Stimulated activated CD8-positive, alpha-beta memory T cell treated with anti-CD3 and anti-CD28 coated beads, Interleukin-12 subunit alpha, Interleukin-12 subunit beta, amount 100 ng/mL, for 1 hour (primary cell): ENCODE measurements around the gene RNF32.
"Not testable (repeated sequence)": the region's sequence is repeated elsewhere in the genome, so short reads cannot be mapped to it uniquely, and the experiment has no call there.

Experiments
- DNase-seq: peaks from one replicate; pipeline ENCODE4 v3.0.0-alpha.2; 2020; ENCODE audit warnings: low read depth

Gene RNF32

DNA sequence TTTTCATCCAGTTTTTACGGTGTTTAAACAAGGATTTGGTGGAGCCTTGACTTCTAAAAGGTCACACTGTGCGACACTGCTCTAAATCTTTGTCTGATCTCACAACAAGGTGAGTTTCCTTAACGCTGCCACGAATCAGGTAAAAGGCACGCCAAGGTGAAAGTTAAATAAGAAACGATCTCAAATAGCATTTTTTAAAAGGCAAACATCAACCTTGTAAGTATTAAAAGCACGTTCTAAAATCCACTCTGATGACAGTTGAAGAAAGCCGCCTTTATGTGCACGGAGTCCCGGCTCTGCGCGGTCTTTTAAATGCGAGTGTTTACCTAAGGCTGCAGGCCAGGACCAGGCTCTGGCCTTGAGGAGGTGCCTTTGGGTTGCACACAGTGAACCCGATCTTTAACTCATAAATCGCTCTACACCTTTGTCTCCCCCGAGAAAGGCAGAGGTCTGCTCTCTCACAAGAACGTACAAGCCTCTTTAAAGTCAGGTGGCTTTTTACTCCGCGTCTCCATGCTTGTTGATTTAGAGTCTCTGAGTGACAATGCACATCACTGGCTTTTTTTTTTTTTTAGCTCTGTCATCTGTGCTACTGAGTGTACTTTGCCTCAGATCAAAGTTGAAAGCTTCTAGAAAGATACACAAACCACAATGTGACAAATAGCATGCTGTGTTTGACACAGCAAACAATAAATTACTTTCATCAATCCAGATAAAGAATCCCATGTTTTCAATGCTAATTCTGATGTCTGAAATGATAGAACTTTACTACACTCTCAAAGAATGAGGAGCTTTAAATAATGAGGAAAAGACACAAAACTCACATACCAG is 25.9 kb upstream of the RNF32 start:
- DNase-seq = no peak

GRCh38 chr7:156616269-156617202 is 24.0 kb upstream of the RNF32 start:
- DNase-seq = no peak

- no peak for DNase-seq
These were observed 23.4 kb upstream of the RNF32 start for GRCh38 chr7:156617215-156617614.

DNA sequence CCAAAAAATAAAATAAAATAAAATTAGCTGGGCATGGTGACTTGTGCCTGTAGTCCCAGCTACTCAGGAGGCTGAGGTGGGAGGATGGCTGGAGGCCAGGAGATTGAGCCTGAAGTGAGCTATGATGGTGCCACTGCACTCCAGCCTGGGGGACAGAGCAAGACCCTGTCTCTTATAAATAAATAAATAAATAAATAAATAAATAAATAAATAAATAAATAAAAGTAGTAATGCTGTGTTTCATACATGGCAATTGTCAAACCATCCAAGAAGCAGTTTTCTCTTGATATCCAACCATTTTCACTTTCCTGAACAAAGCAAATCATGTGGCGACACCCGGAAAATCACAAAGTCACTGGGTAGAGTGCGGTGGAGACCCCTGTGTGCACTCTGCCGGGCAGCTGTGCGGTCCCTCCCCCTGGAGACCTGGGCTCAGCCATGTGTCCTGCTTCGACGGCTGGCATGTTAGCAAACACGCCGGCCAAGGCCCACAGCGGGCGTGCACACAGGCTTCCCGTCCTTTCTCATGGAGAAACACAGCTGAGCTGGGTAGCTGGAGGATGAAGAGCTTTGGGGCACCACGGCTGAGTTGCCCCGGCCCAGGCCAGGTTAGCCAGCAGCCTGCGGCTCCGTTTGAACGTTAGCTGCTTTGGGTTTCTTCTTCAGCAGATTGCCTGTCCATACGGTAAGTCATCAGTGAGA is 22.3 kb upstream of the RNF32 start:
- no peak for DNase-seq

- DNase-seq = no peak
These were observed 21.7 kb upstream of the RNF32 start for GRCh38 chr7:156618780-156619367.

DNA sequence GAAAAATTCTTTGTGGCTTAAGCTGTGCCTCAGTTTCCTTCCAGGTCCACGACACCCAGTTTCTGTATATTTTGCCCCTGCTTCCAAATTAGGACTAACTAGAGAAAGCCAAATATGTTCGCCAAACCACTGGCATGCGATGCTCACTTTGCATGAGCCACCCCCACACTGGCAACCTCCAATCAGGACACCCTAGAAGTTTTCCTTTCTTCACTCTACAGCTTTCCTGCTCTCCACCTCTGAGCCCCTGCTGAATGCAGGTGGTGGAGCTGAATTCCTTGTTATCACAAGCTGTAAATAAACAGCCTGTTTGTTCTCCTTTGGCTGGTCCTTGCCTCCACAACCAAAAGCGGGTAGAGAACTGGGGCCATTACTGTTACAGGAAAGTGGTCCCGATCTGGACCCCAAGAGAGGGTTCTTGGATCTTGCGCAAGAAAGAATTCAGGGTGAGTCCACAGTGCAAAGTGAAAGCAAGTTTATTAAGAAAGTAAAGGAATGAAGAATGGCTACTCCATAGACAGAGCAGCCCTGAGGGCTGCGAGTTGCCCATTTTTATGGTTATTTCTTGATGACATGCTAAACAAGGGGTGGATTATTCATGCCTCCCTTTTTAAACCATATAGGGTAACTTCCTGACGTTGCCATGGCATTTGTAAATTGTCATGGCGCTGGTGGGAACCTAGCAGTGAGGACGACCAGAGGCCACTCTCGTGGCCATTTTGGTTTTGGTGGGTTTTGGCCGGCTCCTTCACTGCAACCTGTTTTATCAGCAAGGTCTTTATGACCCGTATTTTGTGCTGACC is 20.9 kb upstream of the RNF32 start:
- DNase-seq = not testable (repeated sequence)

DNA sequence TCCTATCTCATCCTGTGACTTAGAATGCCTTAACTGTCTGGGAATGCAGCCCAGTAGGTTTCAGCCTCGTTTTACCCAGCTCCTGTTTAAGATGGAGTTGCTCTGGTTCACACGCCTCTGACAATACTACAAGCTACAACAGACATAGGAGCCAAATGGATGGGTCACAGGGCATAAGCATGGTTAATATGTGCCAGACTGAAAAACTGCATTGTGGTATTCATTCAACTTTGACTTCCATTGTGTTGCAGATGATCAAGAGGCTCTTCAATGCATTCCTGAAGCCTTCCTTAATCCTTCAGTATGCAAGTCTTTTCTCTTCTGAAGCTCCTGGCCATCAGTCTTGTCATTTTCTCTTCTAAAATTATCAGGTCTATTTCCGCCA is 20.3 kb upstream of the RNF32 start:
- DNase-seq = no peak

DNA sequence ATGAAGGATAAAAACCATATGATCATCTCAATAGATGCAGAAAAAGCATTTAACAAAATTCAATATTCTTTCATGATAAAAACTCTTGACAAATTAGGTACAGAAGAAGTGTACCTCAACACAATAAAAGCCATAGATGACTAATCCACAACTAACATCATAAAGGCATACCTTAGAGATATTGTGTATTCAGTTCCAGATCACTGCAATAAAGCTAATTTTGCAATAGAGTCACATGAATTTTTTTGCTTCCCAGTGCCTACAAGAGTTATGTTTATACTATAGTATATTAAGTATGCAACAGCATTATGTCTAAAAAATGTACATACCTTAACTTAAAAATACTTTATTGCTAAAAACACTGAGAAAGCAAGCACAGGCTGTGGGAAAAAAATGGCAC is 18.9 kb upstream of the RNF32 start:
- no peak for DNase-seq

- DNase-seq = no peak
These were observed 15.0 kb upstream of the RNF32 start for GRCh38 chr7:156625580-156625979.

- no peak for DNase-seq
These were observed 14.2 kb upstream of the RNF32 start for GRCh38 chr7:156626220-156626895.

- DNase-seq = no peak
These were observed 12.0 kb upstream of the RNF32 start for GRCh38 chr7:156628562-156628961.

DNA sequence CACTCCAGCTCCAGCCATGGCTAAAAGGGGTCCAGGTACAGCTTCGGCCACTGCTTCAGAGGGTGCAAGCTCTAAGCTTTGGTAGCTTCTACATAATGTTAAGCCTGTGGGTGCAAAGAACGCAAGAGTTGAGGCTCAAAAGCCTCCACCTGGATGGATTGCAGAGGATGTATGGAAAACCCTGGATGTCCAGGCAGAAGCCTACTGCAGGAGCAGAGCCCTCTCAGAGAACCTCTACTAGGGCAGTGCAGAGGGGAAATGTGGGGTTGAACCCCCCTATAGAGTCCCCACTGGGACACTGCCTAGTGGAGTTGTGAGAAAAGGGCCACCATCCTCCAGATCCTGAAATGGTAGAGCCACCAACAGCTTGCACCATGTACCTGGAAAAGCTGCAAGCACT is 10.7 kb upstream of the RNF32 start:
- DNase-seq = no peak

GRCh38 chr7:156634117-156634516 is 6.5 kb upstream of the RNF32 start:
- DNase-seq = no peak

DNA sequence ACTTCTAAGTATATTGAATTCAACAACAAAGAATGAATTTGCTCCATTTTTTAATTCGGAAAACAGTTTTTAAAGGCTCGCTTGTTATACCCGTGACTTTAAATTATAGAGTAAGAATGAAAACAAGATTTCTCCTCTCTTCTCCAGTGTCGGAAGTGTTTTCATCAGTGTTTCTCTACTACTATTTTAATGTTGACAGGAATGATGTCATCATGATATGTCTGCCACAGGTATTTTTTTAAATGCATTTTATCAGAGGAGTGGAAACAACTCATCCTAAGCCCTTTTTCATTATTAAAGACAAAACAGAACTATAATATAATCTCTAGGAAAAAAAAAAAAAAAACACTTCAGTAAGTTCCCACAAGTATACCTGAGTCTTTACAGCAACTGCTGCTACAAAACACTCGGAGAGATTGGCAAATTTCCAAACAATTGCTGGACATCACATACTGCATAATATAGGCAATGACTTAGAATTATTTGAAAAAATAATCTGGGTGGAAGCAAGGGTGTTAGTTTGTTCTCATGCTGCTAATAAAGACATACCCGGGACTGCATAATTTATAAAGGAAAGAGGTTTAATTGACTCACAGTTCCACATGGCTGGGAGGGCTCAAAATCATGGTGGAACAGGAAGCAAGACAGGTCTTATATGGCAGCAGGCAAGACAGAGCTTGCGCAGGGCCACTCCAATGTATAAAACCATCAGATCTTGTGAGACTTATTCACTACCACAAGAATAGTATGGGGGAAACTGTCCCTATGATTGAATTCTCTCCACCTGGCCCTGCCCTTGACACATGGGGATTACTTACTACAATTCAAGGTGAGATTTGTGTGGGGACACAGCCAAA is 4.8 kb upstream of the RNF32 start:
- DNase-seq = no peak

DNA sequence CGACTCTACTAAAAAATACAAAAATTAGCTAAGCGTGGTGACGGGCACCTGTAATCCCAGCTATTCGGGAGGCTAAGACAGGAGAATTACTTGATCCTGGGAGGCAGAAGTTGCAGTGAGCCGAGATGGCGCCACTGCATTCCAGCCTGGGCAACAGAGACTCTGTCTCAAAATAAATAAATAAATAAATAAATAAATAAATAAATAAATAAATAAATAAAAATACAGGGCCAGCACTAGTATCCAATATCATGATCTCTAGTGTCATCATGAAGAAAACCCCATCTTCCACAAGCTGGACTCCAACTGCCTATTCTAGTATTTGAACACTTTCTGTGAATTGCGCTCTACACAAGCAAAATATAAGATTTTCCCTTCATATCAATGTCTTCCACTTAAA is 3.5 kb upstream of the RNF32 start:
- not testable (repeated sequence) for DNase-seq

DNA sequence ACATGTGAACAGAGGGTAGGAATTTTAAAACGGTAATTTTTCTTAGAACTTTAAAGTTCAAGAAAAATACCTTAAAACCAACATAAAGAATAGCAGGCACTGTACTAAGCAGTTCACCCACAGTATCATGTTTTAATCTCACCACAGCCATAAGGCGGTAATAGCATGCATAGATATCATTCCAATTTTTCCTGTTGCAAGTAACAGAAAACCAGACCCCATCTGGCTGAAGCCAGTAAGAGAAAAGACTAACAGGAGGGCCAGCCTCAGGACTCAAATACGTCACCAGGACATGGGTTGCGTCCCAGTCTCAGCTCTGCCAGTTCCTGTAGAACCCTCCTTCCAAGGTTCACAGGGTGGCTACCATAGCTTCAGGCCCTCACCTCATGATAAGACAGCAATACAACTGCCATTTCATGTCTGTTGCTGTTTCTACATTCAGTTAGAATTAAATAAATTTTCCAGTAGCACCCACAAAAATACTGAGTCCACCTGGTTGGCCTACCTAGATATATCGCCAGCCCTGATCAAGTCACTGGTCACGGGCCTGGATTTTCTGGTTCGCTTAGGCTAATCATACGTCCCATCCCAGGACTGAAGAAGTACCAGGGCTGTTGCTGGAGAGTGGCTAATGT is 2.0 kb upstream of the RNF32 start:
- DNase-seq = no peak

GRCh38 chr7:156639426-156640256 is 933 bp upstream of the RNF32 start:
- DNase-seq = no peak

DNA sequence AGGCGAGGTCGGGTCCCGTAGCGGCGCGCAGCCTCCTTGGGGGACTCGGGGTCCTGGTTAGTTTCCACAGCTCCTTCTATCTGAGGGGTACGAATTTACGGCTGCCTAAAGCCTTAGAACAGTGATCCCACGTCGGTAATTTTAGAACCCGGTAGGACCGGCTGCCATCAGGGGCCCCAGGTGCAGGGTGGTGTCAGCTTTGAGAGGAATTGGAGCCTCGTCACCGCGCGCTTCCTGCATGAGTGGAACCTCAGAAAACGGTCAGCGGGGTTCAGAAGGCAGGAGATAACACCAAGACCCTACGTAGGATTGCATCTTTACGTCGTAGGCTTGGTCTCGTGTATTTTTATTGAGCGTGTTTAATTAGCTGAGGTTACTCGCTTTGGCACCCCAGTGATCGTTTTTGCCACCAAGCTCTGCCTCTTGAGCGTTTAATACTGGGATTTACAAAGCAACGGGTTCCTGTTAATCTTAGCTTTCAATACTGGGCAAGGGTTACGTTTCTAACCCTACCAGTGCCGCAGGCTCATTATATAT is 443 bp downstream of the RNF32 start:
- peak; percentile 30 for DNase-seq
